HG02852 (cell line): ENCODE results near the gene MT1F.
"Not testable (repeated sequence)": the region's sequence is repeated elsewhere in the genome, so short reads cannot be mapped to it uniquely, and the experiment has no call there.

ENCODE experiments used
- ATAC-seq: cut with Tn5 transposase; IDR thresholded peaks from one replicate; pipeline ENCODE4 v1.9.1; 2021; ENCODE audit warnings: mild to moderate bottlenecking, moderate library complexity; ENCODE audit not compliant: unreplicated experiment

MT1F gene

DNA sequence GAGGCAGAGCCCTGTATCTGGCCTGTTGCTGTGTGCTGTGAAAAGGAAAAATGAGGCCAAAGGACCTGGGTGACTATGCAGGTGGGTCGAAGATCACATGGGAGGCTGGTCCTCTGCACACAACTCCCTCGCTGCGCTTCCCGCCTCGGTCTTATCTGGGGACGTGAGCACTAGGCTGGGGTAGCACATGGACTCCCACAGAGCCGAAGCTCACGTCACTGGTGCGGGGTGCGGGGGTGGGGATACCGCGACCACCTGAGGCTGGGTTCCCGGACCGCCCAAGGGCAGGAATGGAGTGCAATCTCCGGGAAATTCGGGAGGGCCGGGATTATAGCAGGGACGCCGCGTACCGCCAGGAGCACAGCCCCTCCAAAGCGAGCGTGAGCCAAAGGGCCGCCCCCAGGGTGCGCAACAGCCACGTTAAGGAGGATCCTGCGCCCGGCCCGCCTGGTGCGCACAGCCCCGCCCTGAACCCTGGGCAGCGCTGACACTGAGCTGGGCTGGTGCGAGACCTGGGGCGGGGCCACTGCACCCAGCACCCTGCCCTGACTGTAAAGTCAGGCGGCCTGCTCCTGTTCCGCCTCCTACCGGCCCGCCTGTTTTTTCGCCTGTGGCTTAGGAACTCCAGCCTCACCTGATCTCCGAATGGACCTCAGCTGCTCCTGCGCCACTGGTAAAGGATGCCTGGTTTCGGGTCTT, 14.5 kb upstream of the MT1F start:
- no peak for ATAC-seq

DNA sequence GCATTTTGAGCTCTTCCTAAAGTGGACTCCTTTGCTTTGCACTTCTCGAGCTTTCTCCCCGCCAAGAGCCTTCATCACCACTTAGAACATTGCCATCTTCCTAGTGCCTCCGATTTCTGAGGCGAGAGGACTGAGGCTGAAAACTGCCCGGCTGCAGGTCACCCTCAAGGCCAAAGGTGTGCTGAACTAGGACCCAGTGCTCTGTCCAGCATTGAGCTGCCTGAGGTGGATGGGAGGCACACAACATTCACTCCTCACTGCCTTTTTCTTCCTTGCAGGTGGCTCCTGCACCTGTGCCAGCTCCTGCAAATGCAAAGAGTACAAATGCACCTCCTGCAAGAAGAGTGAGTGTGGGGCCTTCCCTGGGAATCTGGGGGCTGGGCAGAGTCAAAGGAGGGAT, 13.9 kb upstream of the MT1F start:
- ATAC-seq = no peak

DNA sequence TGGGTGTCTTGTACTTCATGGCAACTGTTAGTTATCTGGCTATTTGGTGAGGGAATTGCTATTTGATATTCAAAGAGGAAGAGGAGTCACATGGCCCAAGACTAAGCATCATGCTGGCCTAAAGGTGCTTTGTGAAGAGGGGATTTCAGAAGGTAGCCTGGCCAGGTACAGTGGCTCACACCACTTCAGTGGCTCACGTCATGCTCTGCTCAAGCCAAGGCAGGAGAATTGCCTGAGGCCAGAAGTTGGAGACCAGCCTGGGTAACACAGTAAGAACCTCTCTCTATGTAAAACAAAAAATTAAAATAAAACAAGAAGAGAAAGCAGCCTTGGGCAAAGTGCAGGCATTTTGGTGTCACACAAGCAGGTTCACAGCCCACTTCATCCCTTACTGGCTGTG, 12.4 kb upstream of the MT1F start:
- no peak for ATAC-seq

DNA sequence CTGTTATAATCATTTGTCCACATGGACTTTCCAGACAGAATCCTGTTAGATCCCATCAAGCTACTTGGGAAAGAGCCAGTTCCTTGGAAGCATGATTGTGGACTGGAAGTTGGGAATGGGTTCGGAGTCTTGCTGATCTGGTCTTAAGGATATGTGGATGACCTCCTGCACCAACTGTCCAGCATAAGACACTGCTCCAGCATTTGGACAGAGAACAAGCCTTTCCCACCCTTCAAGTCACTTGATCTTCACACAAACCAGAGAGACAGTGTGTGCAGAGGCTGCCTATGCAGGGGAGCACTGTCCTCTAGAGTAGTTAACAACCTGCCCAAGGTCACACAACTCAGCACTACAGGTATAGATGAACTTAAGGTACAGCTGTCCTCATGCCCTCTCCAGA, 11.9 kb upstream of the MT1F start:
- ATAC-seq = no peak

DNA sequence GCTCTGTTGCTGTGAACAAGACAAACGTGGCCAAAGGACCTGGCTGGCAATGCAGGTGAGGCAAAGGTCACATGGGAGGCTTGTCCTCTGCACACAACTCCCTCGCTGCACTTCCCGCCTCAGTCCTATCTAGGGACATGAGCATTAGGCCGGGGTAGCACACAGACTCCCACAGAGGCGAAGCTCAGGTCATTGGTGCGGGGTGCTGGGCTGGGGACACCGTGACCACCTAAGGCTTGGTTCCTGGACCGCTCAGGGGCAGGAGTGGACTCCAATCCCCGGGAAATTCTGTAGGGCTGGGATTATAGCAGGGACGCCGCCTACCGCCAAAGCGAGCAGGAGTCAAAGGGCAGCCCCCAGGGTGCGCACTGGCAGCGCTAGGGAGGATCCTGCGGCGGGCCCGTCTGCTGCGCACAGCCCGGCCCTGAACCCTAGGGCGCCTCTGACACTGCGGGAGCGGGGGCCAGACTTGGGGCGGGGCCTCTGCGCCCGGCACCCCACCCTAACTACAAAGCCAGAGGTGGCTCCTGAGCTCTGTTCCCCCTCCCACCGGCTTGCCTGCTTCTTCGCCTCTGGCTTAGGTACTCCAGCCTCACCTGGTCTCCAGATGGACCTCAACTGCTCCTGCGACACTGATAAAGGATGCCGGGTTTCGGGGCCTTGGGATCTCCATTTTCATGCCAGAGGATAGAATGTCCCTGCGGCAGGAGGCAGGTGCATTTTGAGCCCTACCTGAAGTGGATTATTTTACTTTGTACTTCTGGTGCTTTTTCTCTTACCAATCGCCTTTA, 9.9 kb upstream of the MT1F start:
- no peak for ATAC-seq

DNA sequence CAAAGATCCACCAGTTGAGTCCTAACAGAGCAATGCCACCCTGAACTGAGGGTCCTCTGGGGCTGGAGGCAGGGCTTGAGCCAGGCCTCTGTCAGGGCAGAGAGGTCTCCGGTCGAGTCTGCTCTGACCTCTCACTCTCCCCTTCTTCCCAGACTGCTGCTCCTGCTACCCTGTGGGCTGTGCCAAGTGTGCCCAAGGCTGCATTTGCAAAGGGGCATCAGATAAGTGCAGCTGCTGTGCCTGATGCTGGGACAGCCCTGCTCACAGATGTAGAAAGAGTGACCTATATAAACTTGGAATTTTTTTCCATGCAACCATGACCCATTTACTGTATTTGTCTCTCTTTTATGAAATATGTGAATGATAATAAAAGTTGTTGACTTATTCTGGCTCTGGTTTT, 8.5 kb upstream of the MT1F start:
- no peak for ATAC-seq

DNA sequence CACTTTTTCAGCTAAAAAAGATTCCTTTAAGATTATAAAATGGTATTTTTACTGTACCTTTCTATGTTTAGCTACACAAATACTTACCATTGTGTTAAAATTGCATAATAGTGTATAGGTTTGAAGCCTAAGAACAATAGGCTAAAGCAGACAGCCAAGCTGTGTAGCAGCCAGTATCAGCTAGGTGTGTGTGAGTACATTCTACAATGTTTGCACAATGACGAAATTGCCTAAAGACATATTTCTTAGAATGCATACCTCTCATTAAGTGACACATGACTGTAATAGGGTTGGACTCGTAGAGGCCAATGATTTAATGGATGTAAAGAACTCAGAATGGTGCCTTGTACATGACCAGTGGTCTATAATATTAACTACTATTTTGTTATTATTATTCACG, 7.9 kb upstream of the MT1F start:
- no peak for ATAC-seq

DNA sequence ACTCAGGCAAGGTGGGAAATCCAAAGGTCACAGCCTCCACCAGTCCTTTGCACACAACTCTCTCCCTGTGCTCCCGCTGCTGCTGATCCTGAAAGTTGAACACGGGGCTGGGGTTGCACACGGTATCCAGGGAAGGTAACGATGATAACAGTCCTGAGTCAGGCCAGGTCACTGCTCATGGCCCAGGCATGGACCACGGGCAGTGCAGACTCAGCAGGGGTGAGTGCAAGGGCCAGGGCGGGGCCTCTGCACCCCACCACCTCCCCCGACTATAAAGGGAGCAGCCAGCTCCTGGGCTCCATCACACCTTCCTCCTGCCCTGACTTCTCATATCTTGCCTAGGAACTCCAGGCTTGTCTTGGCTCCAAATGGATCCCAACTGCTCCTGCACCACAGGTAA, 6.2 kb upstream of the MT1F start, which contains the start of gene MT1B:
Gene MT1B (plus strand): TSS at position 301 of the 400 bp plus-strand sequence. CDS start 68 bp downstream, at position 369.
- no peak for ATAC-seq

DNA sequence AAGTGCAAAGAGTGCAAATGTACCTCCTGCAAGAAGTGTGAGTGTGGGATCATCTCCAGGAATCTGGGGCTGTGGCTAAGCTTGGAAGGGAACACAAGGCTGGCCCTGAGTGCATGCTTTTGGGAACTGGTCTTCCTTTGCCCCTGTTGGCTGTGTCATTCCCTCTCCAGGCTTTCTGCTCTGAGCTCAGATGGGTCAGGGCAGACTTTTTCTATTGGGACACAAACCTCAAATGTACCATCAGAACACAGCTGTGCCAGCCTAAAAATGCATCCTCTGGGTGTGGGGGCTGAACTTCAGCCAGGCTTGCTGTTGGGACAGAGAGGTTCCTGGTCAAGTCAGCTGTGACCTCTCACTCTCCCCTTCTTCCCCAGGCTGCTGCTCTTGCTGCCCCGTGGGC, 5.2 kb upstream of the MT1F start:
- ATAC-seq = no peak

DNA sequence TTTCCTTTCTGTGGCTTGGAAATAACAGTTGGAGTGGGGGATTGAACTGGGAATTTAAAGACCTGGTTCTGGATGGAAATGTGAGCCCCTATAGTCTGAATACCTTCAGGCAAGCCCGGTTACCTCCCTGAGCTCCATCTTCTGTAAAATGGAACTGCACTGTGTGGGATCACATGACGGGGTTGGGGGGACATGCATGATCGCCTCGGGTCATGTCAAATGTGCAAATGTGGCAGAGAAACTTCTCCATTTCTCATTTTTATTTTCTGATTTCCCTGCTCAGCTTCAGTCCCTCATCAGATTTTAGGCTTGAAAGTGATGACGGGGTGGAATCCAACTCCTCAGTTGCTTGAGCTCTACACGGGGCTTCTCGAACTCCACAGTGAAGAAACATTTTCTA, 4.5 kb upstream of the MT1F start:
- ATAC-seq = no peak

DNA sequence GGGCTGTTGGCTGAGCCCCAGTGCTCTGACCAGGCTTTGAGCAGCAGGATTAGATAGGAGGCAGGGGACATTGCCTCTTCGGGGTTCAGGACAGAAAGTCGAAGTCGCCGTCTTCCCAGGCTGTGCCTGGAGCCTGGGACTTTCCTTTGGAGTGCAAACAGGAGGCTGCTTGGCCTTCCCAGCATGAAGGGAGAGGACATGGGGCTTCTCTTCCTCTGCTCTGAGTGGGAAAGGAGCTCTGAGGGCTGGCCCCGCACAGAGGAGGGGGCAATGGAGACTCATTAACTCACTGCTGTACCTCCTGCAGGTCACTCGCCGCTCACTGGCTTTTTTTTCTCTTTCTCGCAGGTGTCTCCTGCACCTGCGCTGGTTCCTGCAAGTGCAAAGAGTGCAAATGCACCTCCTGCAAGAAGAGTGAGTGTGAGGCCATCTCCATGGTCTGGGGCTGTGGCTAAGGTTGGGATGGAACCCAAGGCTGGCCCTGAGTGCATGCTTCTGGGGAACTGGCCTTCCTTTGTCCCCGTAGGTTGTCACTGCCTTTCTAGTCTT, 642 bp downstream of the MT1F start:
- no peak for ATAC-seq

DNA sequence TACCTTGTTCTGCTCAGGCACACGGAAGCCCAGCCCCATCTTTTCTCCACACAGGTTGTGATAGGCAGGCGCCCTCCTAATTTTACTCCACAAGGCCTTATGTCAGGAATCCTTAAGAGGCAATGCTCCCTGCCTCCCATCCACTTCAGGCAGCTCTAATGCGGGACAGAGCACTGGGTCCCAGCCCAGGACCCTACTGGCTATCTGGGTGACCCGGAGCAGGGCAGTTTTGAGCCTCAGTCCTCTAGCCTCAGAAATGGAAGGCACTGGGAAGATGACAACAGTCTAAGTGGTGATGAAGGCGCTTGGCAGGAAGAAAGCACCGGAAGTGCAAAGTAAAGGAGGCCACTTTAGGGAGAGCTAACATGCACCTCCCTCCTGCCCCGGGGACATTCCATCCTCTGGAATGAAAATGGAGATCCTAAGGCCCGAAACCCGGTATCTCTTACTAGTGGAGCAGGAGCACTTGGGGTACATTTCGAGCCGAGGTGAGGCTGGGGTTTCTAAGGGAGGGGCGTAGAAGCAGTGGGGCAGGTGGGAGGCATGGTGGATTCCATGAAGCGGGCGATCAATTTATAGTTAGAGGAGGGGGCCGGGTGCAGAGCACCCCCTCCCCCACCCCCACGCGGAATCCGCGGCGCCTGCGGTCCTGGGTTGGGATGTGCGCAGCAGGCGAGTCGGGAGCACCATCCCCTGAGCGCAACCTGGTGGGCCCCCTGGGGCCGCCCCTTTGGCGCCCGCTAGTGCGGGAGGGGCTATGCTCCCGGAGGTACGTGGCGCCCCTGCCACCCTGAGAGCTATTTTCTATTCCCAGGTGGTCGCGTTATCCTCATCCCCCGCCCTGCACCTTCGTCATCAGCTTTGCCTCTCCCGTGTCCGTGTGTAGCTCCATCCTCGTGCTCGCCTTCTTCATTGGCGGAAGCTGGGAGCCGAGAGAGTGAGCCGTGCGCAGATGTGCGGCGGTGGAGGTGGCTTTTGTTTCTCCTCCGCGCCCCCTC, 4.9 kb downstream of the MT1F start:
- no peak for ATAC-seq

DNA sequence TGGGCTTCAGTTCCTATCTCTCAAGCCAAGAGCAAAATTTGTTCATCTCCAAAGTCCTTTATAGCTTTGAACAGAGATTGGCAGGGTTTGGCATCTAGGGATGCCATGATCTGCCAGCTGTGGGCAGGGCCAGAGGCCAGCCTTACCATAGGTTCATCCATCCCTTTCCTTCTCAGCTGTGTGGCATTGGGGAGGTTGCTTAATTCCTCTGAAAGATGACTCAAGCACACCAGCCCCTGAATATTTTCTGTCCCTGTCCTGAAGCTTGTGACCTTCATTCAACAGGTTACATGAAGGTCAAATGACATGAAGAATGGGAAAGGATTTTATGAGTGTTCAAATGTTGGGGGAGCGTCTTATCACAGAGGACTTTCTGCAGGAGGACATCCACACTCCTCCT, 6.7 kb downstream of the MT1F start:
- ATAC-seq = no peak

DNA sequence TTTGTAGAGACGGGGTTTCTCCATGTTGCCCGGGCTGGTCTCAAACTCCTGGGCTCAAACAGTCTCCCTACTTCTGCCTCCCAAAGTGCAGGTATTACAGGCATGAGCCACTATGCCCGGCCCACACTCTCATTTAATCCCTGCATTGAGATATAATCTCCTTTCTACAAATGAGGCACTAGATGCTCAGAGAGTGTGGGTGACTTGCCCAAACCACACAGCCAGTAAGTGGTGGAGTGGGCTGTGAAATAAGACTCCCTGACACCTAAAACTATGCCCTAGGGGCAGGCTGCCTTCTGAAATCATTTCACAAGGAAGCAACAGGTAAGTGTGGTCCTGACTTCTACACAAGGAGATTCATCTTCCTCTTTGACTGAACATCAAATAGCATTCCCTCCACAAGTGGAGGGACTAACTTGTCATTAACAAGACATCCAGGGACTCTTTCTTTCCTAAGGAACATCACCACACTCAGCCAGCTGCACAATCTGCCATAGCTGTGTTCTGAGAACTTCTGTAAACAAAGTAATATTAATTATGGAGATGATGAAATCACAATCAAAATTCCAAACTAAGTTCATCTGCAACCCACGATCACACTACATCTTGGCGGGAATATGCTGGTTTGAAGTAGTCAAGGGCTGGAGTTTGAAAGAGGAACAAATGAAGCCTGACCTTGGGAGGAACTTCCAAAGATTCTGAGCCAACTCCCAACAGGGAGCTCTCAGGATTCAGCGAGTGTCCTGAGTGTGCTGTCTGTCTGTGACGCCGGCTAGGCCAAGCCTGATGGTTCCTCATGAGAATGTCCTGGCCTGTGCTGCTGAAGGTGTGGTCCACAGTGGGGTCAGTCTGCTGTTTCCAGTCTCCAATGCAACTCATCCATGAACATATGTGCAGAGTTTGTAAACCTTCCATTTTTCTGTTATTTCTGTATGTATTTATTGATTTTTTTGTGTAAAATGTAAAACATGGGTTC, 7.8 kb downstream of the MT1F start:
- not testable (repeated sequence) for ATAC-seq

DNA sequence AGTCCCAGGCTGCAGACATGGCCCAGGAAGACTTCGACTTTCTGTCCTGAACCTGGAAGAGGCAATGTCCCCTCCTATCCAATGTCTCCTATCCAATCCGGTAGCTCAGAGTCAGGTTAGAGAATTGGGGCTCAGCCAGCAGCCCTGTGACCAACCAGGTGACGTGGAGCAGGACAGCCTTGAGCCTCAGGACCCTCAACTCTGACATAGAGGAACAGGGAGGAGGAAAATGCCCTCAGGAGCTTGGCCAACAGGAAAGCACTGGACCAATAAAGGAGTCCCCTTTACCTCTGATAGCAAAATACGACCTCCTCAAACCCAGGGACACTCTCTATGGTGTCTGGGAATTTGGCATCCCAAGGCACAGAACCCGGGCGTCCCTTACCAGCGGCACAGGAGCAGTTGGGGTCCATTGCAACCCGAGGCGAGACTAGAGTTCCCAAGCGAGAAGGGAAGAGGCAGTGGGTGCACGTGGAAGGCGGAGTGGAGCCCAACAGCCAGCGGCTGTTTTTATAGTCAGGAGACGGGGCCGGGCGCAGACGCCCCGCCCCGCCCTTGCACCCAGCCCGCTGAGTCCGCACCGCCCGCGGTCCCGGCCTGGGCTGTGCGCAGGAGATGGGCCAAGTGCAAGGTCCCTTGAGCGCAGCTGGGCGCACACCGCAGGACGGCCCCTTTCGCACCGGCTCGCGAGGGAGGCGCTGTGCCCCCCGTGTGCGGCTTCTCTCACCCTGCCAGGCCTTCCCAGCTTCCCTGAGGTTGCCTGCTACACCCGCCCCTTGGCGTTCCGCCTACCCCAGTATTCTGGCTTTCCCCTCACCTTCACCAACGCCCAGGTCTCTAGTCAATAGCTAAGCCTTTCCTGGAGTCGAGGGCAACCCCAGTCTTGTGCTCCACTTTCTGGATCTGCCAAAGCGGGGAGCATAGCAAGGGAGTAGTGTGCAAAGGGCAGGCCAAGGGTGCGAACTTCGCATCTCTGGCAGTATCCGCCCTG, 10.1 kb downstream of the MT1F start, which contains the start of gene MT1G:
Gene MT1G (minus strand): TSS at position 485 of the 991 bp plus-strand sequence. CDS start 72 bp downstream, at position 413.
- ATAC-seq = no peak

DNA sequence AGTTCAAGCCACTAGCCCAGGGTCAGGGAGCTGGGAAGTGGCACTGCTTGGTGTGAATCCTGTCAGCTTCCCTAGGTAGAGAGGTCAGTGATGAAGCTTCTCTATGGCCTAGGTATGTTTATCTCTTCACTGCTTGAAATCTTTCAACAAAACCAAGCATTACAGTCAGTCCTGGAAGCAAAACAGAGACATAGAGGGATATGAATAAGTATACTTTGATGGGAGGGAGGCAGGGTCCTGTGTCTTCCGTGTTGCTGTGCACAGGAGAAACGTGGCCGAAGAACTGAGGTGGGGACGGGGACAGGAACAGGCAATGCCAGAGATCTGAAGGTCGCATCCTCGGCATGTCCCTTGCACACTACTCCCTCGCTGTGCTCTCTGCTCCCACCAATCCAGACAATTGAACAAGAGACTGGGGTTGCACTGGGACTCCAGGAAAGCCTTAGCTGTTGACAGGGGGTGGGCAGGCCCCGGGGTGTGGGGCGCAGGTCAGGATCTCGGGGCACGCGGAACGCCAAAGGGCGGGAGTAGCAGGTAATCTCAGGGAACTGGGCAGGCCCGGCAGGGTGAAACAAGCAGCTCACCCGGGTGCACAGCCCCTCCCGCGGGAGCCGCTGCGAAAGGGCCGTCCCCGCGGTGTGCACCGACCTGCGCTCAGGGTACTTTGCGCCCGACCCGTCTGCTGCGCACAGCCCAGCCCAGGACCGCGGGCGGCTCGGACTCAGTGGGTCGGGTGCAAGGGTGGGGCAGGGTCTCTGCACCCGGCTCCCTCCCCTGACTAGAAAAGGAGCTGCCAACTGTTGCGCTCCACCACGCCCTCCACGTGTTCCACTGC, 11.5 kb downstream of the MT1F start, which contains the start of gene MT1H:
Gene MT1H (plus strand): TSS at position 810 of the 835 bp plus-strand sequence. CDS start 71 bp downstream, outside the sequence.
- ATAC-seq = no peak

DNA sequence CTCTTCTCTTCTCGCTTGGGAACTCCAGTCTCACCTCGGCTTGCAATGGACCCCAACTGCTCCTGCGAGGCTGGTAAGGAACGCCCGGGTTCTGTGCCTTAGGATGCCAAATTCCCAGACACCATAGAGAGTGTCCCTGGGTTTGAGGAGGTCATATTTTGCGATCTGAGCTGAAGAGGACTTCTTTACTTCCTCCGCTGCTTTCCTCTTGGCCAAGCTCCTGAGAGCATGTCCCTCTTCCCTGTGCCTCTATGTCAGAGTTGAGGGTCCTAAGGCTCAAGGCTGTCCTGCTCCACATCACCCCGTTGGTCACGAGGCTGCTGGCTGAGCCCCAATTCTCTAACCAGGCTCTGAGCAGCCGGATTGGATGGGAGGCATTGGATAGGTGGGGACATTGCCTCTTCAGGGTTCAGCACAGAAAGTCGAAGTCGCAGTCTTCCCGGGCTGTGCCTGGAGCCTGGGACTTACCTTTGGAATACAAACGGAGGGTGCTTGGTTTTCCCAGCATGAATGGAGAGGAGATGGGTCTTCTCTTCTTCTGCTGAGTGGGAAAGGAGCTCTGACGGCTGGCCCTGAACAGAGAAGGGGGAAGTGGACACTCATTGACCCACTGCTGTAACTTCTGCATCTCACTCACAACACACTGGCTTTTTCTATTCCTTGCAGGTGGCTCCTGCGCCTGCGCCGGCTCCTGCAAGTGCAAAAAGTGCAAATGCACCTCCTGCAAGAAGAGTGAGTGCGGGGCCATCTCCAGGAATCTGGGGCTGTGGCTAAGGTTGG, 12.3 kb downstream of the MT1F start:
- no peak for ATAC-seq
